ENCODE results near the gene FTO. TPM values are rescaled to one million over a fixed set of nuclear protein-coding genes. Genes with fewer than 3 reads are reported as not detected.

FTO gene
- total RNA-seq, 1 experiment from 2014 or later, result 57.4 TPM

DNA sequence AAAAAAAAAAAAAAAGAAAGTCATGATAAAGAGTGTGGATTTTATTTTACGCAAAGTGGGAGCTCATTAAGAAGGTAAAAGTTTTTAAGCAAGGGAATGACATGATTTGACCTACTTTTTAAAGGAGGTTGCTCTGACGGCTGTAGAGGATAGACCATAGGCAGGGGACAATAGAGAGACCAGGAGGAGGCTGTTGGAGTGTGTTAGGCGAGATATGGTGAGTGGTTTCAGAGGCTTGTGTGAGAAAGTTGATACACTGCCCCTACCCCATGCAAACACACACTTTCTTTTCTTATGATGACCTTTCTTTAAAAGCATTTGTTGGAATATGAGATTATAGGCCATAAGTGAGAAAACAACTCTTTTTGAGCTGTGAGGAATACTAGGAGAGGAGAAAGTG is 82.0 kb downstream of the FTO start:
- ATAC-seq (no peak), DNase-seq (ENCODE audit: low spot score) (no peak)
- H3K9me3 Mint-ChIP-seq, result no peaks in the 10 kb centered on the region
- no peak overlapping the region for H3K4me3 Mint-ChIP-seq
- no peaks in the 10 kb centered on the region for H3K27me3 Mint-ChIP-seq (ENCODE audit: low read depth)
- POLR2A ChIA-PET, result no interaction called here
- TF ChIP-seq FOXK1 (CRISPR knock-in tag; IDR thresholded peaks at IDR 0.05), result no peak
- no peak for TF ChIP-seq ZNF219 (CRISPR knock-in tag; IDR thresholded peaks at IDR 0.05; ENCODE audit: borderline replicate concordance)
- no peak for TF ChIP-seq CBFB (CRISPR knock-in tag; IDR thresholded peaks at IDR 0.05; ENCODE audit: low read depth)
- TF ChIP-seq, protein P1, sequence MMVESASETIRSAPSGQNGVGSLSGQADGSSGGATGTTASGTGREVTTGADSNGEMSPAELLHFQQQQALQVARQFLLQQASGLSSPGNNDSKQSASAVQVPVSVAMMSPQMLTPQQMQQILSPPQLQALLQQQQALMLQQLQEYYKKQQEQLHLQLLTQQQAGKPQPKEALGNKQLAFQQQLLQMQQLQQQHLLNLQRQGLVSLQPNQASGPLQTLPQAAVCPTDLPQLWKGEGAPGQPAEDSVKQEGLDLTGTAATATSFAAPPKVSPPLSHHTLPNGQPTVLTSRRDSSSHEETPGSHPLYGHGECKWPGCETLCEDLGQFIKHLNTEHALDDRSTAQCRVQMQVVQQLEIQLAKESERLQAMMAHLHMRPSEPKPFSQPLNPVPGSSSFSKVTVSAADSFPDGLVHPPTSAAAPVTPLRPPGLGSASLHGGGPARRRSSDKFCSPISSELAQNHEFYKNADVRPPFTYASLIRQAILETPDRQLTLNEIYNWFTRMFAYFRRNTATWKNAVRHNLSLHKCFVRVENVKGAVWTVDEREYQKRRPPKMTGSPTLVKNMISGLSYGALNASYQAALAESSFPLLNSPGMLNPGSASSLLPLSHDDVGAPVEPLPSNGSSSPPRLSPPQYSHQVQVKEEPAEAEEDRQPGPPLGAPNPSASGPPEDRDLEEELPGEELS (CRISPR knock-in tag; IDR thresholded peaks at IDR 0.05), result no peak
- TF ChIP-seq, protein P2, sequence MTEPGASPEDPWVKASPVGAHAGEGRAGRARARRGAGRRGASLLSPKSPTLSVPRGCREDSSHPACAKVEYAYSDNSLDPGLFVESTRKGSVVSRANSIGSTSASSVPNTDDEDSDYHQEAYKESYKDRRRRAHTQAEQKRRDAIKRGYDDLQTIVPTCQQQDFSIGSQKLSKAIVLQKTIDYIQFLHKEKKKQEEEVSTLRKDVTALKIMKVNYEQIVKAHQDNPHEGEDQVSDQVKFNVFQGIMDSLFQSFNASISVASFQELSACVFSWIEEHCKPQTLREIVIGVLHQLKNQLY (CRISPR knock-in tag; IDR thresholded peaks at IDR 0.05), result no peak
- no peak for TF ChIP-seq RELA (CRISPR knock-in tag; IDR thresholded peaks at IDR 0.05; ENCODE audit: borderline replicate concordance)
- TF ChIP-seq TP53 (CRISPR knock-in tag; IDR thresholded peaks at IDR 0.05), result no peak
- no peak for TF ChIP-seq NFE2L1 (CRISPR knock-in tag; IDR thresholded peaks at IDR 0.05)
- no peak for TF ChIP-seq ETV6 (CRISPR knock-in tag; IDR thresholded peaks at IDR 0.05)
- TF ChIP-seq, protein P3, sequence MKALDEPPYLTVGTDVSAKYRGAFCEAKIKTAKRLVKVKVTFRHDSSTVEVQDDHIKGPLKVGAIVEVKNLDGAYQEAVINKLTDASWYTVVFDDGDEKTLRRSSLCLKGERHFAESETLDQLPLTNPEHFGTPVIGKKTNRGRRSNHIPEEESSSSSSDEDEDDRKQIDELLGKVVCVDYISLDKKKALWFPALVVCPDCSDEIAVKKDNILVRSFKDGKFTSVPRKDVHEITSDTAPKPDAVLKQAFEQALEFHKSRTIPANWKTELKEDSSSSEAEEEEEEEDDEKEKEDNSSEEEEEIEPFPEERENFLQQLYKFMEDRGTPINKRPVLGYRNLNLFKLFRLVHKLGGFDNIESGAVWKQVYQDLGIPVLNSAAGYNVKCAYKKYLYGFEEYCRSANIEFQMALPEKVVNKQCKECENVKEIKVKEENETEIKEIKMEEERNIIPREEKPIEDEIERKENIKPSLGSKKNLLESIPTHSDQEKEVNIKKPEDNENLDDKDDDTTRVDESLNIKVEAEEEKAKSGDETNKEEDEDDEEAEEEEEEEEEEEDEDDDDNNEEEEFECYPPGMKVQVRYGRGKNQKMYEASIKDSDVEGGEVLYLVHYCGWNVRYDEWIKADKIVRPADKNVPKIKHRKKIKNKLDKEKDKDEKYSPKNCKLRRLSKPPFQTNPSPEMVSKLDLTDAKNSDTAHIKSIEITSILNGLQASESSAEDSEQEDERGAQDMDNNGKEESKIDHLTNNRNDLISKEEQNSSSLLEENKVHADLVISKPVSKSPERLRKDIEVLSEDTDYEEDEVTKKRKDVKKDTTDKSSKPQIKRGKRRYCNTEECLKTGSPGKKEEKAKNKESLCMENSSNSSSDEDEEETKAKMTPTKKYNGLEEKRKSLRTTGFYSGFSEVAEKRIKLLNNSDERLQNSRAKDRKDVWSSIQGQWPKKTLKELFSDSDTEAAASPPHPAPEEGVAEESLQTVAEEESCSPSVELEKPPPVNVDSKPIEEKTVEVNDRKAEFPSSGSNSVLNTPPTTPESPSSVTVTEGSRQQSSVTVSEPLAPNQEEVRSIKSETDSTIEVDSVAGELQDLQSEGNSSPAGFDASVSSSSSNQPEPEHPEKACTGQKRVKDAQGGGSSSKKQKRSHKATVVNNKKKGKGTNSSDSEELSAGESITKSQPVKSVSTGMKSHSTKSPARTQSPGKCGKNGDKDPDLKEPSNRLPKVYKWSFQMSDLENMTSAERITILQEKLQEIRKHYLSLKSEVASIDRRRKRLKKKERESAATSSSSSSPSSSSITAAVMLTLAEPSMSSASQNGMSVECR (CRISPR knock-in tag; IDR thresholded peaks at IDR 0.05; ENCODE audit: borderline replicate concordance), result no peak
- no peak for TF ChIP-seq MYBL2 (CRISPR knock-in tag; IDR thresholded peaks at IDR 0.05)
- no peak for TF ChIP-seq NFYB (CRISPR knock-in tag; conservative IDR thresholded peaks at IDR 0.05; ENCODE audit: low read depth)
- TF ChIP-seq, protein P4, sequence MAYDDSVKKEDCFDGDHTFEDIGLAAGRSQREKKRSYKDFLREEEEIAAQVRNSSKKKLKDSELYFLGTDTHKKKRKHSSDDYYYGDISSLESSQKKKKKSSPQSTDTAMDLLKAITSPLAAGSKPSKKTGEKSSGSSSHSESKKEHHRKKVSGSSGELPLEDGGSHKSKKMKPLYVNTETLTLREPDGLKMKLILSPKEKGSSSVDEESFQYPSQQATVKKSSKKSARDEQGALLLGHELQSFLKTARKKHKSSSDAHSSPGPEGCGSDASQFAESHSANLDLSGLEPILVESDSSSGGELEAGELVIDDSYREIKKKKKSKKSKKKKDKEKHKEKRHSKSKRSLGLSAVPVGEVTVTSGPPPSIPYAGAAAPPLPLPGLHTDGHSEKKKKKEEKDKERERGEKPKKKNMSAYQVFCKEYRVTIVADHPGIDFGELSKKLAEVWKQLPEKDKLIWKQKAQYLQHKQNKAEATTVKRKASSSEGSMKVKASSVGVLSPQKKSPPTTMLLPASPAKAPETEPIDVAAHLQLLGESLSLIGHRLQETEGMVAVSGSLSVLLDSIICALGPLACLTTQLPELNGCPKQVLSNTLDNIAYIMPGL (CRISPR knock-in tag; IDR thresholded peaks at IDR 0.05), result no peak
- TF ChIP-seq NR2C2 (CRISPR knock-in tag; IDR thresholded peaks at IDR 0.05), result no peak
- TF ChIP-seq SMAD3 (CRISPR knock-in tag; IDR thresholded peaks at IDR 0.05; ENCODE audit: borderline replicate concordance), result no peak
- TF ChIP-seq FOXP1 (CRISPR knock-in tag; IDR thresholded peaks at IDR 0.05; ENCODE audit: borderline replicate concordance), result no peak
- TF ChIP-seq, protein P5, sequence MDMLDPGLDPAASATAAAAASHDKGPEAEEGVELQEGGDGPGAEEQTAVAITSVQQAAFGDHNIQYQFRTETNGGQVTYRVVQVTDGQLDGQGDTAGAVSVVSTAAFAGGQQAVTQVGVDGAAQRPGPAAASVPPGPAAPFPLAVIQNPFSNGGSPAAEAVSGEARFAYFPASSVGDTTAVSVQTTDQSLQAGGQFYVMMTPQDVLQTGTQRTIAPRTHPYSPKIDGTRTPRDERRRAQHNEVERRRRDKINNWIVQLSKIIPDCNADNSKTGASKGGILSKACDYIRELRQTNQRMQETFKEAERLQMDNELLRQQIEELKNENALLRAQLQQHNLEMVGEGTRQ (CRISPR knock-in tag; IDR thresholded peaks at IDR 0.05), result no peak
- no peak for TF ChIP-seq EMX1 (CRISPR knock-in tag; IDR thresholded peaks at IDR 0.05)
- CTCF ChIA-PET, result interaction anchor here (0.9 kb wide), 1 partner anchor 42 kb away, joined by 4 read pairs; no protein-coding TSS in a partner anchor
- no peaks in the 10 kb centered on the region for H3K36me3 Mint-ChIP-seq
- H3K27ac Mint-ChIP-seq, result no peak overlapping the region
- 0 out of 2 replicates have a peak, but pooled peaks cover 4% of the 10 kb centered on the region for H3K4me1 Mint-ChIP-seq
